ENCODE results near the gene ADISSP. TPM values are rescaled to one million over a fixed set of nuclear protein-coding genes. Genes with fewer than 3 reads are reported as not detected.

ADISSP gene
- total and polyA plus RNA-seq, 2 of the 13 experiments (the other 11 are each of a cell fraction or from before 2014, with no cell fraction given): 38.3 to 90.6 TPM

- TF ChIP-seq FOXP4 (CRISPR knock-in tag; IDR thresholded peaks at IDR 0.05): no peak
- TF ChIP-seq ZFY (CRISPR knock-in tag; IDR thresholded peaks at IDR 0.05): peak; percentile 43; the same call in 1 of the 2 replicates
- TF ChIP-seq TEF (CRISPR knock-in tag; IDR thresholded peaks at IDR 0.05): no peak
- no peak for TF ChIP-seq ZNF34 (CRISPR knock-in tag; IDR thresholded peaks at IDR 0.05; ENCODE audit: borderline replicate concordance)
- no peak for TF ChIP-seq E2F5 (CRISPR knock-in tag; conservative IDR thresholded peaks at IDR 0.05)
- TF ChIP-seq NPAS2 (CRISPR knock-in tag; IDR thresholded peaks at IDR 0.05; ENCODE audit: borderline replicate concordance): no peak
- TF ChIP-seq RNF2 (conservative IDR thresholded peaks at IDR 0.05; ENCODE audit: low read depth): no peak
- no peak for TF ChIP-seq NR1H2 (CRISPR knock-in tag; IDR thresholded peaks at IDR 0.05; ENCODE audit: borderline replicate concordance, low read depth)
- TF ChIP-seq POLR2G (IDR thresholded peaks at IDR 0.05; ENCODE audit: low read depth, low read length): peak; percentile 47; the same call in 1 of the 2 replicates
- no peak for TF ChIP-seq ZBTB2 (CRISPR knock-in tag; IDR thresholded peaks at IDR 0.05; ENCODE audit: low read depth)
- no peak for TF ChIP-seq KDM1A (CRISPR knock-in tag; IDR thresholded peaks at IDR 0.05)
- TF ChIP-seq ZNF251 (CRISPR knock-in tag; IDR thresholded peaks at IDR 0.05): no peak
- no peak for TF ChIP-seq SOX13 (IDR thresholded peaks at IDR 0.05)
- no peak for TF ChIP-seq SOX13 (CRISPR knock-in tag; conservative IDR thresholded peaks at IDR 0.05 in 1 of 2, IDR thresholded peaks at IDR 0.05 in 1 of 2)
- no peak for TF ChIP-seq ZNF18 (CRISPR knock-in tag; IDR thresholded peaks at IDR 0.05; ENCODE audit: insufficient replicate concordance)
- TF ChIP-seq SP1 (IDR thresholded peaks at IDR 0.05): no peak
- no peak for TF ChIP-seq SP1 (CRISPR knock-in tag; IDR thresholded peaks at IDR 0.05)
- no peak for TF ChIP-seq ZNF431 (CRISPR knock-in tag; IDR thresholded peaks at IDR 0.05; ENCODE audit: borderline replicate concordance, low read depth)
- TF ChIP-seq RFX3 (CRISPR knock-in tag; IDR thresholded peaks at IDR 0.05): no peak
- TF ChIP-seq RAD21 (CRISPR knock-in tag; IDR thresholded peaks at IDR 0.05): no peak
- 0 out of 2 replicates have a peak, but pooled peaks have one; percentile 57 for TF ChIP-seq ZNF615 (CRISPR knock-in tag; IDR thresholded peaks at IDR 0.05; ENCODE audit: borderline replicate concordance)
- no peak for TF ChIP-seq SMC3 (IDR thresholded peaks at IDR 0.05; ENCODE audit: low read length)
Measured at GRCh38 chr20:3783068-3783489, 15.5 kb upstream of the ADISSP start (continued).

All from HepG2 (cell line).